ENCODE measurements around the gene ACACB. TPM values are rescaled to one million over a fixed set of nuclear protein-coding genes. Genes with fewer than 3 reads are reported as not detected.

ACACB gene
- total RNA-seq, 1 donor from 2014 or later, result 22.7 TPM

DNA sequence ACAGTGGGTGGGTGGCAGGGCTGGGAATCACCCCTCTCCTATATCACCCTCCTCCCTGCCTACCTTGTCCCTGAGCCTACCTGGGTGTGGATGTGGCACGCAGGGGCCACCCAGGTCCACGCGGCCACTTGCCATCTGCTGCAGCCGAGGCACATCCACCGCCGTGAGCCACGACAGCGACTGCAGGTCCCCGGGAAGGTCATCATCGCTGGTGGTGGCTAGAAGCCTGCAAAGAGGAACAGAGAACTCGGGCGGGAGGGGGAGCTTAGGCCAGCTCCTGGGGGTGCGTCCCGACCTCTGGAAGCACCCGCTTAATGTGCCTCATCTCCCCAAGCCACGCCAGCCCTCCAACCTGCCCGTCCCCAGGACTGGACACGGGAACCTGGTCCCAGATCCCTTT is 173.7 kb downstream of the ACACB start:
- no peak overlapping the region for H3K4me3 Mint-ChIP-seq
- H3K9me3 Mint-ChIP-seq, result no peaks in the 10 kb centered on the region
- no peak overlapping the region for H3K27ac Mint-ChIP-seq
- TF ChIP-seq, protein P1, sequence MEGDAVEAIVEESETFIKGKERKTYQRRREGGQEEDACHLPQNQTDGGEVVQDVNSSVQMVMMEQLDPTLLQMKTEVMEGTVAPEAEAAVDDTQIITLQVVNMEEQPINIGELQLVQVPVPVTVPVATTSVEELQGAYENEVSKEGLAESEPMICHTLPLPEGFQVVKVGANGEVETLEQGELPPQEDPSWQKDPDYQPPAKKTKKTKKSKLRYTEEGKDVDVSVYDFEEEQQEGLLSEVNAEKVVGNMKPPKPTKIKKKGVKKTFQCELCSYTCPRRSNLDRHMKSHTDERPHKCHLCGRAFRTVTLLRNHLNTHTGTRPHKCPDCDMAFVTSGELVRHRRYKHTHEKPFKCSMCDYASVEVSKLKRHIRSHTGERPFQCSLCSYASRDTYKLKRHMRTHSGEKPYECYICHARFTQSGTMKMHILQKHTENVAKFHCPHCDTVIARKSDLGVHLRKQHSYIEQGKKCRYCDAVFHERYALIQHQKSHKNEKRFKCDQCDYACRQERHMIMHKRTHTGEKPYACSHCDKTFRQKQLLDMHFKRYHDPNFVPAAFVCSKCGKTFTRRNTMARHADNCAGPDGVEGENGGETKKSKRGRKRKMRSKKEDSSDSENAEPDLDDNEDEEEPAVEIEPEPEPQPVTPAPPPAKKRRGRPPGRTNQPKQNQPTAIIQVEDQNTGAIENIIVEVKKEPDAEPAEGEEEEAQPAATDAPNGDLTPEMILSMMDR (conservative IDR thresholded peaks at IDR 0.05), result no peak
- H3K27me3 Mint-ChIP-seq, result peaks cover 9% of the 10 kb centered on the region
- DNase-seq (ENCODE audit: extremely low spot score, unreplicated experiment), result no peak
- no peaks in the 10 kb centered on the region for H3K36me3 Mint-ChIP-seq
- H3K4me1 Mint-ChIP-seq (ENCODE audit: unreplicated experiment), result peaks cover 7% of the 10 kb centered on the region

DNA sequence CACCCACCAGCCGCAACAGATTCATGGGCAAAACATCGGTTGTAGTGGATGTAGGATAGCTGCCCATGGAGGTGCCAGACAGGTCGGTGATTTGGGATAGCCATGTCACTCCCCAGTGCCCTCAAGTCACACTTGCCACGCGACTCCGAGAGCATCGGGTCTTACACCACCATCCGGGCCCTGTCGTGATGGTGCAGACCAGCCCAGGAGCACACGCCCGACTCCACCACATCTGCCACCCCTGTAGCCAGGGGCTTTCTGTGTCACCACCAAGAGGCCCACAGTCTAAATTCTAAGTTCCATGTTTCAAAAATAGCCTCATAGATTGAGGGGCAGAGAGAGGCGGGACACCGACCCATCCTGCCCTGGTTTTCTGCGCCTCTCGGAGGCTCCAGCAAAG is 174.7 kb downstream of the ACACB start:
- no peaks in the 10 kb centered on the region for H3K36me3 Mint-ChIP-seq
- H3K9me3 Mint-ChIP-seq, result no peaks in the 10 kb centered on the region
- H3K4me3 Mint-ChIP-seq, result peak overlapping the region; percentile 73
- no peak for DNase-seq (ENCODE audit: extremely low spot score, unreplicated experiment)
- H3K27ac Mint-ChIP-seq, result no peak overlapping the region
- TF ChIP-seq, protein P1 (conservative IDR thresholded peaks at IDR 0.05), result no peak
- H3K4me1 Mint-ChIP-seq (ENCODE audit: unreplicated experiment), result peaks cover 7% of the 10 kb centered on the region
- H3K27me3 Mint-ChIP-seq, result peaks cover 9% of the 10 kb centered on the region

DNA sequence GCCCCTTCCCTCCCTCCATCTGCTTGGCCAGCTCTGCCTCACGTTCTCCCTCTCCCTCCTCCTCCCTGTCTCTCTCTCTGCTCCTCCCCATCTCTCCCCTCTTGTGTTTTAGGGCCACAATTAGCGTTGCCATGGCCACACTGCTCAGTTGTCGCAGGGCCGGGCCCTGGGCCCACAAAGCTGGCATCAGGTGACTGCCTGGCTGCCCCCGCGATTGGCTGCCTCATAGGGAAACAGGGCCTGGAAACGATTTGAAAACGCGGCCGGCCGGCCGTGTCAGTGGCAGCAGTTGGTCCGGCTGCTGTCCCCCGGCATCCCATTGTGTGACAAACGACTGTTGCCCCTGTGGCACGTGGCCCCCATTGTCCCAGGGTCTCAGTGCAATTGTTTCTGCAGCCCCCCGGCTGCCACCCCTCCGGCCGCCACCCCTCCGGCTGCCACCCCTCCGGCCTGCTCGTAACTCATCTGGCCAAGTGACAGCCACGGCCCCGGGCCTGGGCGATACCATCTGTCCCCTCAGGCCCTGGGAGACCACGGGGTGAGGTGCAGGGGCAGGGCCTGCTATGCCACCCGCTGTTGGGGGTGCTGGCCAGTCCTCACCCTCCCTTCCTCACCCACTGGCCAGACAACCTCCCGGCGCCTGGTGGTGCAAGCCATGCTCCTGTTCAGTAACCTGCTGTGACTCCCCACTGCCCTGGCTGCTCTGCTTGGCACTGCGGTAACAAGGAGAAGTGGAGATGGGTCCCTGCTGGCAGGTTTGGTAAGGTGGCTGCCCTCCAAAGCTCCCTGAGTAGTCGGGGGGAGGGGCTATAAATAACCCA is 175.3 kb downstream of the ACACB start:
- peak overlapping the region; percentile 73 for H3K4me3 Mint-ChIP-seq

DNA sequence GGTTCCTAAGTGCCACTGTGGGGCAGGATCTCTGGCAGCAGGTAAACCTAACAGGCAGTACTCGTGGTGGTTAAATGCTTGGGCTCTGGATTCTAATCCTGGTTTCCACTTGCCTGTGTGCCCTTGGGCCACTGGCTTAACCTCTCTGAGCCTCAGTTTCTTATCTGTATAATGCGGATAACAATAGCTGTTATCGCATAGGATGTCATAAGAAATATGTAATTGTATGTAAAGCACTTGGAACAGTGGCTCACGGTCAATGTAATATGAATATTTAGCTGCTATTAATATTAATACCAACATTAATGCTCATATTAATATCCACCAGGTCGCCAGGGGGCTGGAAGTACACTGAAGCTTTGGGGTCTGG is 175.9 kb downstream of the ACACB start:
- no peak overlapping the region for H3K27ac Mint-ChIP-seq
- H3K4me3 Mint-ChIP-seq, result no peak overlapping the region
- no peaks in the 10 kb centered on the region for H3K36me3 Mint-ChIP-seq
- H3K4me1 Mint-ChIP-seq (ENCODE audit: unreplicated experiment), result peaks cover 7% of the 10 kb centered on the region
- TF ChIP-seq, protein P1 (conservative IDR thresholded peaks at IDR 0.05), result peak; percentile 8
- DNase-seq (ENCODE audit: extremely low spot score, unreplicated experiment), result no peak
- H3K27me3 Mint-ChIP-seq, result peaks cover 9% of the 10 kb centered on the region
- H3K9me3 Mint-ChIP-seq, result no peaks in the 10 kb centered on the region

More for the DNA sequence above, 175.3 kb downstream of the ACACB start:
- Mint-ChIP-seq H3K27me3 (peaks cover 9% of the 10 kb centered on the region), H3K27ac (no peak overlapping the region), H3K4me1 (ENCODE audit: unreplicated experiment) (peaks cover 7% of the 10 kb centered on the region), H3K9me3 (no peaks in the 10 kb centered on the region), H3K36me3 (no peaks in the 10 kb centered on the region)
- DNase-seq (ENCODE audit: extremely low spot score, unreplicated experiment), result no peak
- TF ChIP-seq, protein P1 (conservative IDR thresholded peaks at IDR 0.05), result peak; percentile 25

DNA sequence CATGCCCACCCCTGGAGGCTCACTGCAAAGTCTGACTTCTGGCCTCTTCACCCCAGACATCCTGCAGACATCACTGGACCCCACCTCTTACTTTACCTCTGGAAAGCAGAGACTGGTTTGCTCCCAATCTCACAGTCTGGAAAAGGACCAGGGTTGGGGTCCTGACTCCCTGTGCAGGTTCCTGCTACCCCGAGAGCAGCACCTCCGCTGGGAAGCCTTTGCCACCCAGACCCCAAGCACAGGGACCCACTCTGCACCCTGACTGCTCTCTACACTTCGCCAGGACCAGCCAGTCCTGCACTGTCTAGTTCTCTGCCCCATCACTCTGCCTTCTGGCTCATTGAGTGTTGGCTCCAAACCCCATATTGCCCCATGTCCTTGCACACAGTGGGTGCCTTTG is 176.7 kb downstream of the ACACB start:
- DNase-seq (ENCODE audit: extremely low spot score, unreplicated experiment), result no peak
- H3K4me3 Mint-ChIP-seq, result no peak overlapping the region
- peaks cover 9% of the 10 kb centered on the region for H3K27me3 Mint-ChIP-seq
- H3K27ac Mint-ChIP-seq, result no peak overlapping the region
- H3K4me1 Mint-ChIP-seq (ENCODE audit: unreplicated experiment), result peaks cover 7% of the 10 kb centered on the region
- TF ChIP-seq, protein P1 (conservative IDR thresholded peaks at IDR 0.05), result no peak
- no peaks in the 10 kb centered on the region for H3K9me3 Mint-ChIP-seq
- no peaks in the 10 kb centered on the region for H3K36me3 Mint-ChIP-seq

Measured in type B pancreatic cell (in vitro differentiated cells).